Activated CD8-positive, alpha-beta memory T cell treated with anti-CD3 and anti-CD28 coated beads for 4 hours (primary cell): ENCODE data around the gene WSB2.
"Not testable (repeated sequence)": the region's sequence is repeated elsewhere in the genome, so short reads cannot be mapped to it uniquely, and the experiment has no call there.

Experiments used
- DNase-seq, 2 donors: peaks; one replicate each; pipeline ENCODE4 v3.0.0-alpha.2; 2020; ENCODE audit warnings: low read depth in 2 of 2

The WSB2 gene

DNA sequence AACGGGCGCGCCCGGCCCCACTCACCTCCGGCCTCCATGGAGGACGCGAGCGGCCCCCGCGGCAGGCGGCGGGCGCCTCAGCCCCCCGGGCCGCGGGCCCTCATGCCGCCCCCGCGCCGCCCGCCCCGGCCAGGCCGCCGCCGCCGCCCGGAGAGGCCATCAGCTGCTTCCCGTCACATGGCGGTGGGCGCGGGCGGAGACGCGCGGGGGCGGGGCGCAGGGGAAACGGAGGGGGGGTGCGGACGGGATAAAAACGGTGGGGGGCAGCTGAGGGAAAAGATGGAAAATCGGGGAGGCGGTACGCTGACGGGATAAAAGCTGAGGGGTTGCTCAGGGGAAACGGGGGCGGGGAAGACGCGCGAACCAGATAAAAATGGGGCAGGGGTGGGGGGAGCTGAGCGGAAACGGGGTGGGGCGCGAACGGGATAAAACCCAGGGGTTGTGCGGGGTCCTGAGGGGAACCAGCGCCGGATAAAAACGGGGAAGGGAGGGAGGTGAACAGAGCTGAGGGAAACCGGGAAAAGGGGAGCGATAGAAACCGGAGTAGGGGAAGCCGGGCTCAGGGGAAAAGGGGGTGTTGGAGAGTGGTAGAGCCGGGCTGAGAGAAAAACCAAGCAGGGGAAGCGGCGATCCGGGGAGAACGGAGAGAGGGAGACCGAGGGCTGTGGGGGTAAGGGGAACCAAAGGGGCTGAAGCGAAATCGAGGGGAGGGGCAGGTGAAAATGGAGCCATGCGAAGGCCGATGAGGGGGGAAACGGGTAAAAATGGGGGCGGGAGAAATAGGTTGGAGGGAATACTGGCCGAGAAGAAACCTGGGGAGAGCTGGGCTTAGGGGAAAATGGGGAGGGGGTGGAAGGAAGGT lies at the start of gene WSB2:
Gene WSB2, minus strand, starts transcription at position 169 of the 862 bp plus-strand sequence. Its CDS starts 131 bp downstream, at position 38.
- peak; percentile 53 to 54 for DNase-seq

DNA sequence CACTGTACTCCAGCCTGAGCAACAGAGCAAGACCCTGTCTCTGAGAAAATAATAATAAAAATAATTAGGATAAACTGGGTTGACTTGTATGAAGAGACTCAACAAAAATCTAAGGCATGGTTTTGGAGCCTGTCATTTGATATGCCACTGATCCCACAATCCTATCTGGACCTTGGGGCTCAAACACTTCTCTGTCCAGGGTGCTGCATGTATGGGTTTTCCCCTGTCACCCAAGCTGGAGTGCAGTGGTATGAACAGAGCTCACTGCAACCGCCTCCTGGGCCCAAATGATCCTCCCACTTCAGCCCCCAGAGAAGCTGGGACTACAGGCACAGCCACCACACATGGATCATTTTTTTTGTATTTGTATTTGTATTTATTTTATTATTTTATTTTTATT lies 48.1 kb upstream of the WSB2 start:
- no peak for DNase-seq

DNA sequence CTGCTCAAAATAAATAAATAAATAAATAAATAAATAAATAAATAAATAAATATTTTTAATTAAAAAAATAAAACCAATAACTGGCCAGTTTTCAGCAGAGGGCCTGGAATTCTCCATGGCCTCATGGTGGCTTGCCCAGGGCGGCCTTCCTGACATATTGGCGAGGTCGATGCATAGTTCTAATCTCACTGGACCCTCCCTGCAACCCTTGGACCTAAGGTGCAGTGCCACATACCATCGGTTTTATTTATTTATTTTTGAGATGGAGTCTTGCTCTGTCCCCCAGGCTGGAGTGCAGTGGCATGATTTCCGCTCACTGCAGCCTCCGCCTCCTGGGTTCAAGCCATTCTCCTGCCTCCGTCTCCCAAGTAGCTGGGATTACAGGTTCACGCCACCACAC lies 46.7 kb upstream of the WSB2 start:
- no peak for DNase-seq

DNA sequence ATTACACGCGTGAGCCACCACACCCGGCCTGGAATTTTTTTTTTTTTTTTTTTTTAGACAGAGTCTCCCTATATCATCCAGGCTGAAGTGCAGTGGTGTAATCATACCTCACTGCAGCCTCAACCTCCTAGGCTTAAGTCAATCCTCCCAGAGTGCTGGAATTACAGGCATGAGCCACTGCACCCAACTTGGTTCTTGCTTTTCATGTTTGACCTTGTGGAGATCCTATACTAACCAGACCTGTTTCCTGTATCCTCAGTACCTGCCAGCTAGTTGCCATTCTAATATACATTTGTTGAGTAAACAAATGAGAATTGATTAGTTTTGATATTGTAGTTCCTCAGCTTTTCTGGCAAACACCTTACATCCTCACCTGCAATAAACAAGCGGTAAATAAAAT lies 46.0 kb upstream of the WSB2 start:
- no peak for DNase-seq

DNA sequence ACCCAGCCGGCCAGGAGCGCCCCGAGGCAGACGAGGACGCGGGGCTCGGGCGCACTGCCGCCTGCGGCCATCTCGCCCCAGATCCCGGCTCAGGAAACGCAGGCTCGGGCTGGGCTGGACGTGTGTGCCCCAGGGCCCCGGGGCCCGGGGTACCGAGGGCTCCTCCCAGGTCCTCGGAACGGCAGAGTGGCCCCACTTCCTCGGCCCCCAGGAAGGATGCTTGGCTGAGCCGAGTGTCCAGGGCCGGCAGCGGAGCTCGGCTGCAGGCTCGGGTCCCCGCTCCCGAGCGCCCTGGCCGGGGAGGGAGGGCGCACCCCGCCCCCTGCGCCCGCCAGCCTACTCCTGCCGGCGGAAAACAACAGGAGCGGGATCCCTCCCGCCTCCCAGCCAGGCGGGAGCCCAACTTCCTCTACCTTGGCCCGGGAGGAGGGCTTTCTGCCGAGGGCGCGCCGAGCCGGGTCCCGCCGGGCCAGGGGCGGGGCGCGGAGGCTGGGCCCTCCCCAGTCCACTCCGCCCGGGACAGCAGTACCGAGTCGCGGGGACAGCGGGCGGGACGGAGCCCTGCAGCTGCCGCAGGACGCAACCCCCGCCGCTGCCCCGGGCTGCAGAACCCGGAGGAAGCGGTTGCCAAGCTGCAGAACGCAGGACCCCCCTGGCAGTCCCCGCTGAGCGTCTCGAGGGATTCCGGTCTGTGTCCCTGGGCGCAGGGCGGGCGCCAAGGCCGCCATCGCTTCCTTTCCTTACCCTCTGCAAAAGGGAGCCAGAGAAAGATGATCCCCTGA lies 42.8 kb upstream of the WSB2 start, which contains the start of gene VSIG10:
Gene VSIG10, minus strand, starts transcription at position 411 of the 782 bp plus-strand sequence. Its CDS starts 340 bp downstream, at position 71.
- DNase-seq: no peak

DNA sequence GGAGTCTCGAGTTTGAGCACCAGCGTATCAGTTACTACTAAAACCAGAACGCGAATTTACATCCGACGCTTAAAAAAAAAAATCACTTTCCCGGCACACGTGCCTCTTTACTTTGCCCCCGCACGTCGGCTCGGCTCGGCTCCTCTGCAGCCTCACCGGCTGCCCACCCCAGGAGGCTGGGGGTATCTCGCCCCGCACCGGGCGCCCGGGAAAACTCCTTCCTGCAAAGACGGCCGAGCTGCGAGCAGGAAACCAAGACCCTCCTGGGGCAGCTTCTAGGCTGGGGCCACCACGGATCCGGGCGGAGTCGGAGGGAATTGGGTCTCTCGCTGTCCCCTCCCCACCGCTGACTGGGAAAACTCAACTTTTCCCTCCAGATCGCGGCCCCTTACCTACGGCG lies 42.2 kb upstream of the WSB2 start:
- no peak for DNase-seq

DNA sequence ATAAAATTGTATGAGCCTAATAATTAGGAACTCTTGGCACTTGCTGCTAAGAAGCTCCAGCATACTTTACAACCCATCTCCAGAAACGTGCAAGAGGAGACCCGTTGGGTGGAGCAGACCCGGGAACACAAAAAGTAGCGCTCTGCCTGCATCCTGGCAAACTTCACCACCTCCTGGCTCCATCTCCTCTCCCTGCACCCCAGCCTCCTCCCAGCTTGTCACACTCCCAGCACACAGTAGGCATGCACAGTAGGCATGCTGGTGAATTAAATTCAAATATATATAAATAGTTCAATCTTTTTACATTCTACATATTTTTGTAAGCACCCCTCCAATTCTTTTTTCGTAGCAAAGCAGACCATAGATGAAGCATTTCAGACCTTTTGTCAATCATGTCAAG lies 41.6 kb upstream of the WSB2 start:
- DNase-seq: no peak

DNA sequence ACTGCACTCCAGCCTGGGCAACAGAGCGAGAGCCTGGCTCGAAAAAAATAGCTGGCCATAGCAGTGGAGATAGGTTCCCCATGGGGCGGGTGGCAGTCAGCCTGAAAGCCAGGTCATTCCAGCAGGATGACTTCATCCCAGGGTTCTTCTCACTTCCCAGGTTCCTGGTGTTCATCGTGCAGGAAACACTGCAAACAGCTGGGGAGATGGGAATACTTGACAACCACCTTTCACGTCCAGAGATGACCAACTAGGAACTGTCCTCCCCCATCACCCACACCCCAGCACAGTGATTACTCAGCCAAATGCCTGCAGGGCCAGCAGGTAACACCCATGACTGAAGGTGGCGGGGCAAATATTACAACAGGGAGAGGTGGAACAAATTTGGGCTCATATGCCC lies 41.1 kb upstream of the WSB2 start:
- DNase-seq: no peak

DNA sequence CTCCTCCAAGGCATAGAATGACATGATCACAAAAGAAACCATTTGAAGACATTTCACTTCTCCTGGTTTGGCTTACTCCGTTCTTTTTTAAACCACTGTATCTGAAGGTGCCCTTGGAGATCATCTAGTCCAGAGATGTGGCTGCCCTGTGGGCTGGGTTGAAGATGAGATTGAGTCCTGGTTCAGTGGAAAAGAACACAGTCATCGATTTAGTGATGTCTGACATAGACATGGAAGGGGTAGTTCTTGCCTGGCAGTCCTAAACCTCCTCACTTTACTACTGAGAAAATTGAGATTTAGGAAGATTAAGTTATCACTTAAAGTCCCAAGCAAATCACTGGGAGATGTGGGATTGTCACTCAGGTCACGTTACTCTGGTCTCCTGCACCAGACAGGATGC lies 40.1 kb upstream of the WSB2 start:
- no peak for DNase-seq

DNA sequence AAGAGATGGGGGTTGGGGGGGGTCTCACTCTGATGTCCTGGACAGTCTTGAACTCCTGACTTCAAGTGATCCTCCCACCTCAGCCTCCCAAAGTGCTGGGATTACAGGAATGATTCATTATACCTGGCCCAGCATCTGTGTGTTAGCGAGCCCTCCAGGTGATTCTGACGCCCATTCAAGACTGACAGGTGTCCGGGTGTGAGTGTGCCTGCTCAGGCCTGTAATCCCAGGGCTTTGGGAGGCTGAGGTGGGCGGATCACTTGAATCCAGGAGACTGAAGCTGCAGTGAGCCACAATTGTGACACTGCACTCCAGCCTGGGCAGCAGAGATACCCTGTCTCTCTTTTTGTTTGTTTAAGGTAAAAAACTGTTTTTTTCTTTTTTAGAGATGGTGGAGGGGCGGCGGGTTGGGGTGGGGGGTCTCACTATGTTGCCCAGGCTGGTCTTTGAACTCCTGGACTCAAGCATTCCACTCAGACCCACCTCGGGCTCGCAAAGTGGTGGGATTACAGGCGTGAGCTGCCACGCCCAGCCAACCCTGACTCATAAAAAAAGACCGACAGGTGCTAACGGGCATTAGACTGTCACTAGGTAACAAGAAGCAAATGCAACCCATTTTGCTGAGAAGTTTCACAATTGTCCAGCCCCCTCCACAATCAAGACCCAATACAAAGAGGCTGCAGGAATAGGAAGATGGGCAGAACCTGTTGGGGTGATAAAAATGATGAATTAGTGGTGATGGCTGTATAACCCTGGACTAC lies 38.1 kb upstream of the WSB2 start:
- DNase-seq: no peak

DNA sequence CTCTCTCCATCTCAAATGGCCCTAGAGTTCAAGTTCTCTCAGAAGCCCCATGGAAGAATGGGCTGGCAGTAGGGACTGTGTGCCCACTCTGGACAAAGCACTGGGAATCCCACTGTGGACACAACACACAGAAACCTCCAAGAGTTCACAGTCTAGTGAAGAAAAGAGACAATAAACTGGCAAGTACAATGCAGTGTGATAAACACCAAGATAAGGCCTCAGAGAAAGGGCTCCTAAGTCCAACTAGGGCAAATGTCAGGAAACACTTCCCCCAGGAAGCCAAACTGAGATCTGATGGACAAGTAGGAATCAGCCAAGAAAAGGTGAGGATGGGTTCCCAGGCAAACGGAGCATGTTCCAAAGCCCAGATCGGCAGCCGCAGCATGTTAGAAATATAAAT lies 37.4 kb upstream of the WSB2 start:
- DNase-seq: no peak

DNA sequence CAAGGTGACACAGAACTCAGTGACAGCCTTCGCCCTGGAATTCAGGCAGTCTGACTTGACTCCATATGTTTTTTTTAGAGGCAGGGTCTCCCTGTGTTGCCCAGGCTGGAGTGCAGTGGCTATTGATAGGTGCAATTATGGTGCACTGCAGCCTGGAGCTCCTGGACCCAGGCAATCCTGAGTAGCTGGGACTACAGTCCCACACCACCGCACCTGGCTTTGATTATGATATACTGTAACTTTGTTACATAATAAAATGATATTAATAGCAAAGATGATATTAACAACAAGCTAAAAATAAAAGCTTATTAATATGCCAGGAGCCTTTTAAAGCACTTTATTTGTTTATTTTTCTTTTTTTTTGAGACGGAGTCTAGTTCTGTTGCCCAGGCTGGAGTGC lies 33.1 kb upstream of the WSB2 start:
- DNase-seq: no peak

DNA sequence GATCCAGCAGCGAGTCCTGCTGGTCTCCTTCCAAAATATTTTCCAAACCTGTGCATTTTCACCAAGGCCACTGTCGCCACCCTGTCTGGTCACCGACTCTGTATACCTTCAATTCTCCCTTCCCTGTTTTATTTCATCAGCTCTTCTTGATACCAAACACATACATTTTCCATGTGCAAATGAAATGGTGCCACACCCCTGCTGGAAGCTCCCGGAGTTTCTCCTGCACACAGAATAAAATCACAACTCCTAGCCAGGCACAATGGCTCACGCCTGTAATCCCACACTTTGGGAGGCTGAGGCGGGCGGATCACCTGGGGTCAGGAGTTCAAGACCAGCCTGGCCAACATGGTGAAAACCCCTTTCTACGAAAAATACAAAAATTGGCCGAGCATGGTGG lies 28.8 kb upstream of the WSB2 start:
- DNase-seq: no peak

DNA sequence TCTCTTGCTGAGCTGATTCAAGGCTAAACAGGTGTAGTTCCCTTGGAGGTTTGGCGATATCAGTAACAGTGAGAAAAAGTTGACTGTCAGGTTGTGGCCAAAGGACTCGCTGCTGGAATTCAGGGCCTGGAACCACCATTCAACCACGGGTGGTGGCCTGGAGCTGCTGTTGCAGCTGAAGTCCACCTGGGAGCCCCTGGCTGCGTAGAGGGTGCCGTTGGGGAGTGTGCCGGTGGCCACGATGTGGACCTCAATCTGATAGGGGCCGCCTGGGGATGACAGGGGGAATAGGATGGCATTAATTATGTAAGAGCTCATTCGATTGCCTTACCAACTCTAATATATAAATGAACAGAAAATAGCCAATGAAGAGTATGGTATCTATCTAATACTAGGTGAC lies 21.2 kb upstream of the WSB2 start:
- DNase-seq: no peak

DNA sequence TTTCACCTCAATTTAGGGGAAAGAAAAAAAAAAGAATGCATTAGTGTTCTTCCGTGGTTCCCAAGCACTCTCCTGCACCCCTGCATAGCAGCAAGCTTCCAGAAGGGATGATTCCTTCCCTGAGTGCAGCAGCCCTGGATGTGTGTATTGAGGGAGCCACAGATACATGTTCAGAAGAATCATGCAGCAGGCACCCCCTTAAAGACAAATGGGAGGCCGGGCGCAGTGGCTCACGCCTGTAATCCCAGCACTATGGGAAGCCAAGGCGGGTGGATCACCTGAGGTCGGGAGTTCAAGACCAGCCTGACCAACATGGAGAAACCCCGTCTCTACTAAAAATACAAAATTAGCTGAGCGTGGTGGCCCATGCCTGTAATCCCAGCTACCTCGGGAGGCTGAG lies 20.5 kb upstream of the WSB2 start:
- DNase-seq: not testable (repeated sequence)

DNA sequence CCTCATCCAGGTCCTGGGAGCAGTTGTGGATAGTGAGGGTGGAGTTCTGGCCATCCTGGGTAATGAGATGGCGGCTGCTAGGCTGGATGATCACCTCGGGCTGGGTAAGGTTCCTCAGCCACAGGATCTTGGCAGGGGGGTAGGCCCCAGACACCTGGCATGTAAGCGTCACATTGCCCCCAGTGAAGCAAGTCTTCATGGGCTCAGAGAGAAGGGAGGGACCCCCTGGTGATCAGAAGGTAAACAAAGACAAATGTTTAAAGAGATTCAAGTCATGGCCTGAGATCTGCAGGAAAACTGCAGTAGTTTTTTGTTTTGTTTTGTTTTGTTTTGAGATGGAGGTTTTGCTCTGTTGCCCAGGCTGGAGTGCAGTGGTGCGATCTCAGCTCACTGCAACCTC lies 12.8 kb upstream of the WSB2 start:
- DNase-seq: no peak

DNA sequence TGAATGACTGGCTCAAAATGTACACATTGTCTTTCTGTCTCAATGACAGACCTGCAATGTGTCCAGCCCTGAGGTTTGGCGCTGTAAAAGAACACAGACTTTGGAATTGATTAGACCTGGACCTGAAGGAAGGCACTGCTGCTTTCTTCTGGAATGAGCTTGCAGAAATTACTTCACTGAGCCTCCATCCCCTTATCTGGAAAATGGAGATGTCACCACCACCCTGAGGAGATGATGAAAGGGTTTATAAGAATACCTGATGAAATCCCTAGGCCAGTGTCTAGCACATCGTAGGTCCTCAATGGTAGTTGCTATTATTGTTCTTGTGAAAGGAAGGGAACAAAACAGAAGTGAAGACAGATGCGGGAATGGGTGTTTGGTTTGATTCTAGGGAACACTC lies 9.7 kb upstream of the WSB2 start:
- no peak for DNase-seq

DNA sequence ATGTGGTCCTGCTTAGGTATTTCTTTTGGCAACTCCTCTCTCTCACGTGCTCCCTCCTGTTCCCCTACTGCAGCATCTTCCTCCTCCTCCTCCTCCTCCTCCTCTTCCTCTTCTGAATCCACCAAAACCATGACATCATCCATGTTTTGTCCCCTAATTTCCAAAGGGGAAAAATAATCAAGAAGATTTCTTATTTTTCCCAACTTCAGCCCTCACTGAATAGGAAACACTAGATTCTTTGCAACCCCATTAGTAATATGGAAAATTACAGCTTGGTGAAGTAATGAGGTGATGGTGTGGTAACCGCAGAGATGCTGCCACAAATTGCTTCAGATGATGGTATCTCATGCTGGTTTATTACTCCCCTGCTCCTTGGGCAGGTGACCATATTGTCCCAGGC lies 7.5 kb upstream of the WSB2 start:
- no peak for DNase-seq

DNA sequence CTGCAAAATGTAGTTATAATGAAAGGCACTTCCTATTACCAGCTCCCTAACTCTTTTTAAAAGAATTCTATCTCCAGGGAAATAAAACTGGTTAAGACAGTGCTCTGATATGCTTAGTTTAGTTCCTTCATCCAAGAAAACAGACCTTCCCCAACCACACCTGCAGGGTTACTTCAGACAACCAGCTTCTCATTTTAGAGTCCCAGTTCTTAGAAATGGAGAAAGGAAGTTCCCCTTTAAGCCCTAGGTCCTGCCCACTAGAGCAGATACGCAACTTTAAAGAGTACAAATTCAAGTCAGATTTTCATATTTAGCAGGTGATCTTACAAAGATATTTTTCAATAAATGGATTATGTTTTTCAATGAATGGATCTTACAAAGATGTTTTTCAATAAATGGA lies 4.4 kb upstream of the WSB2 start:
- DNase-seq: no peak

DNA sequence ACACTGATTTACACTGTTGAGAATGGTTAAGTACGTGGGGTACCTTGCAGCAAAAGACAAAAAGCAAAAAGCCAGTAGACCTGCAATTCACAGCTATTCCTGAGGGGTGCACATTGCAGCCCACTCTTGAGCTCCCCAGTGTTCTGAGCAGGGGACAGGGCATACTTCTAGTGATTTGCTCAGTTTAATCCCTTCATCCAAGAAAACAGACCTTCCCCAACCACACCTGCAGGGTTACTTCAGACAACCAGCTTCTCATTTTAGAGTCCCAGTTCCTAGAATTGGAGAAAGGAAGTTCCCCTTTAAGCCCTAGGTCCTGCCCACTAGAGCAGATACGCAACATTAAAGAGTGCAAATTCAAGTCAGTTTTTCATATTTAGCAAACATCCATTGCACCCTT lies 3.6 kb upstream of the WSB2 start:
- DNase-seq: no peak

DNA sequence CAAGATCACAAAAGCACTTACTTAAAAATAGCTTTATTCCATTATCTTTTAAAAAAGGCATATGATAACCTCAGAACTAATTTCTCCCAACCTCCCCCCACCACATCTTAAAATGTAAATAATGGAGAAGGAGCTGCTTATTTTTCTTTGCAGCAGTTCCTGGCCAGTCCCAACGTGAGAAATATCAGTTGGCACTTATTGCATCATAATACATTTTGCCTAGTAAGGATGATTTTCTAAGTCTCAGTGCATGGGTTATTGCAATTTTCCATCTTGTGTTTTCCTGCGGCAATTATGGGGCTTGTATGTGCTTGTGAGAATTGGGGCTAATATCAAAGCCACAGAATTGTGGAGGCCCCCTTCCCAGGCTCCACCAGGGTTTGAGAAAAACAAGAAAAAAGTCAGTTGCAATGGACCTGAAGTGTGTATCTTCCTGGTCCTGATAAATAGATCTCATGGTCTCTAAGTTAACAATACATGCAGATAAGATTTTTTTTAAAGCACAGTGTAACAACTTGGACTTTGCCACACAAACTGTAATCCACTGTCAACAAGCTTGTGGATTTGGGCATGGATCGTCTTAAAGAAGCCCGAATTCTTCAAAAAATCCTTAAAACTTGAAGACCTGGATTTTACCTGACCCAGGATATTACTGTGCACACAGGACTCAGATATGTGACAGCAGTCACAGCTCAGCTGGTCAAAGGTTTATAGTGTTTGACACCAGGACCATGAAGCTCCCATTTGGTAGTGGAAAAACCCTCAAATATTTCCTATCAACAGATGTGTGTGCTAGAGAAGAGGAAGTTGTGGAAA lies 2.8 kb upstream of the WSB2 start:
- DNase-seq: no peak
